M059J (cell line): ENCODE data around the gene ACTRT2. TPM values are rescaled to one million over a fixed set of nuclear protein-coding genes. Genes with fewer than 3 reads are reported as not detected.

ENCODE experiments used
- DNase-seq: peaks from one replicate; pipeline ENCODE4 v3.0.0-alpha.2; 2012; ENCODE audit warnings: low read depth
- total RNA-seq: library from RNA; depleted of rRNA; stranded (reverse); fragments of >200 nt; shearing (Covaris generic); gene quantifications from 2 replicates; pipeline ENCODE4 v1.2.3, GENCODE V29; 2014

The ACTRT2 gene
- total RNA-seq, 1 experiment from 2014 or later: not detected

- no peak for DNase-seq
These were observed 11.9 kb downstream of the ACTRT2 start for GRCh38 chr1:3033040-3033789.

DNA sequence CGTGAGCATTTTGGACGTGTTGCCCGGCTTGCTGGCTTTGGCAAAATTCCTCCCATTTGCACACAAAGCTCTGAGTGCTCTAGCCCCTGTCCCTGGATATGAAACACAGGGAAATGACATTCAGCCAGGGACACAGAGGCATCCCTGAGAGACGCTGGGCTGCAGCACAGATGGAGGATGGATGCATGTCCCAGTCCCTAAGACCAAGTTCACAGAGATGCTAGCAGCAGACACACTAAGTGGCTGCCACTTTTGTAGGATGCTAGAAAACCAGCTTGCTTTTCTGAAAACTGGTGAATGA is 12.5 kb downstream of the ACTRT2 start:
- DNase-seq: no peak

- no peak for DNase-seq
These were observed 12.9 kb downstream of the ACTRT2 start for GRCh38 chr1:3034162-3034561.

GRCh38 chr1:3034728-3035562 is 13.7 kb downstream of the ACTRT2 start:
- DNase-seq: no peak

GRCh38 chr1:3035563-3036446 is 14.5 kb downstream of the ACTRT2 start:
- DNase-seq: no peak

- no peak for DNase-seq
These were observed 15.4 kb downstream of the ACTRT2 start for GRCh38 chr1:3036447-3037280.

- no peak for DNase-seq
These were observed 16.2 kb downstream of the ACTRT2 start for GRCh38 chr1:3037281-3038040.

- no peak for DNase-seq
These were observed 16.9 kb downstream of the ACTRT2 start for GRCh38 chr1:3038113-3038551.

DNA sequence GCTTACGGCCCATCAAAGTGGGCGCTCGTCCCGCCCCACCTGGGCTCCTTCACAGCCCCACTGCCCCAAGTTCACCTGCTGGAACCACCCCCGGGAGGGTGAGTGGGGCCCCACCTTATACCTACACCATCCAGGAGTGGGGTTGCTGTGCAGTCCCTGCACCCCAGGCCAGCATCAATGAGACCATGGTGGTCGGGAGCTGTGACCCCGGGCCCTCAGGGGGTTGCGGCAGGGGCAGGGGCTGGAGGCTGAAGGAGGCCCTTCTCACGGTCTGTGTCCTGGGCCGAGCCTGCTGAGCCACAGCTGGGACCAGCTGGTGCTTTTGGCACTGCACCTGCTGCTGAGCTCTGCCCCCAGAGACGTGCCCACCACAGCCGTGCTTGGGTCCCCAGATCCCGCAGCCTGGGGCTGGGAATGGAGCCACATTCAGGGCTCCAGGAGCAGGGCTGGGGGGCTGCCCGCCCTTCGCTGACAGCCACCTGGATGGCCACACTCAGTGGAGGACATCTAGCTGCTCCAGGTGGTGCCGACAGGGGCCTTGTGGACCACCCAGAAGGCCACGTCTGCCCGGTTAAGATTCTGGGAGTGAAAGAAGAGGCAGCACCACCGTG is 17.4 kb downstream of the ACTRT2 start:
- DNase-seq: no peak

GRCh38 chr1:3040004-3040403 is 18.7 kb downstream of the ACTRT2 start:
- no peak for DNase-seq

DNA sequence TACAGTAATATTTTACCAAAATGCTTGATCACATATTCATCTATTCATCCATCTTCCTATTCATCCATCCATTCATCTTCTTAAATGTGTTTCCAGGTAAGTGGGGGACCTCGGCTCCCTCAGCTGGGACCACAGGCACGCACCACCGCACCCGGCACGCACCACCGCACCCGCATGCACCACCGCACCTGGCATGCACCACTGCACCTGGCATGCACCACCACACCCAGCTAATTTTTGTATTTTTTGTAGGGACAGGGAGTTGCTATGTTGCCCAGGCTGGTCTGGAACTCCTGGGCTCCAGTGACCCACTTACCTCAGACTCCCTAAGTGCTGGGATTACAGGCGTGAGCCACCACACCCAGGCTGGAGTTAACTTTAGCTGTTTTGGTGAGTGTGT is 21.2 kb downstream of the ACTRT2 start:
- DNase-seq: no peak

DNA sequence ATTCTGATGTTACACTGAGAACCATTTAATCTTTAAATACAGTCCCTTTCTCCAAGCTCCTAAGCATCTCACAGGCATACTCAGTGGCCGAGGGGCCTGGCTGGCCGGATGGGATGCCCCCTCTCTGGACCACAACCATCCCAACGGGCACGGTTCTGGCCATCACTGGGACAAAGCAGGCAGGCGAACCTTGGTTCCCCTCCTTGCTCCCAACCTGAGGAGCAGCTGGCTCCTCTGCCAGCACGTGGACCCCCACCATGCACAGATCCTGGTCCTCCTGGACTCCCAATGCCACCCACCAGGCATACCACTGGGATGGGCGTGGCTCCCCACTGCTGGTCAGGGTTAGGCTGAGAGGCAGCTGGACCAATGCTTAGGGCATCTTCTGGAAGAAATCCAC is 27.9 kb downstream of the ACTRT2 start:
- DNase-seq: no peak

DNA sequence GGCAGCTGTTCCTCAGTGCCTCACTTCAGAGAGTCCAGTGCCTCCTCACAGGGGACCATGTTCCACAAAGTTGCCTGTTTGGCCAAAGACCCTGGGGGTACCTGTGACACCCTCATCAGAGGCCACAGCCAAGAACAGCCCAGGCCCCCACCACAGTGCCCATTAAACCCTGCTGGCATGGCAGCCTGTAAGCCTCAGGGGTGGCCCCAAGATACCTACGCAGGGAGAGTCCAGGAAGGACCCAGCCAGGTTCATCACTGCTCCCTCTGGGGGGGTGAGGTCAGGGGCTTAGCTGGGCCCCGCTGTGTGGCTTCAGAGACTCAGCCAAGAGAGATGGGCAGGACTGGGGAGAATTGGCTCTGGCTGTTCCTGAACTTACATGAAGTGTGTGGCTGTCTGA is 28.6 kb downstream of the ACTRT2 start:
- no peak for DNase-seq

DNA sequence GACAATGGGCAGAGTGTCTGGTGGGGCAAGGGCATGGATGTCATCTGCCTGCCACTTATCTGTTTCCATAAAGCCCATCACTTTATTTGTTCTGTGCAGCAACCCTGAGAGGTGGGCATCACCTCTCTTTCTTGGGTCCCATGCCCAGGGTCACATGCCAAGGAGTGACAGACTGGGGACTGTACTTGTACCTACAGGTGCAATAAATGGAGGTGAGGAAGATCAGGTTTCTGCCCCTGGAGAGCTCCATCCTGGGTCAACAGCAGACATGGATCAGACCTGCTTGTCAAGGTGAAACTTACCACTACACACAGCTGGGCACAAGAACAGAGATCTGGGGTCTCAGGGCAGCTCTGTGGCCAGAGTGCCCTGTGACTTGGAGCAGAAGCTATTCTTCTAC is 29.3 kb downstream of the ACTRT2 start:
- no peak for DNase-seq

DNA sequence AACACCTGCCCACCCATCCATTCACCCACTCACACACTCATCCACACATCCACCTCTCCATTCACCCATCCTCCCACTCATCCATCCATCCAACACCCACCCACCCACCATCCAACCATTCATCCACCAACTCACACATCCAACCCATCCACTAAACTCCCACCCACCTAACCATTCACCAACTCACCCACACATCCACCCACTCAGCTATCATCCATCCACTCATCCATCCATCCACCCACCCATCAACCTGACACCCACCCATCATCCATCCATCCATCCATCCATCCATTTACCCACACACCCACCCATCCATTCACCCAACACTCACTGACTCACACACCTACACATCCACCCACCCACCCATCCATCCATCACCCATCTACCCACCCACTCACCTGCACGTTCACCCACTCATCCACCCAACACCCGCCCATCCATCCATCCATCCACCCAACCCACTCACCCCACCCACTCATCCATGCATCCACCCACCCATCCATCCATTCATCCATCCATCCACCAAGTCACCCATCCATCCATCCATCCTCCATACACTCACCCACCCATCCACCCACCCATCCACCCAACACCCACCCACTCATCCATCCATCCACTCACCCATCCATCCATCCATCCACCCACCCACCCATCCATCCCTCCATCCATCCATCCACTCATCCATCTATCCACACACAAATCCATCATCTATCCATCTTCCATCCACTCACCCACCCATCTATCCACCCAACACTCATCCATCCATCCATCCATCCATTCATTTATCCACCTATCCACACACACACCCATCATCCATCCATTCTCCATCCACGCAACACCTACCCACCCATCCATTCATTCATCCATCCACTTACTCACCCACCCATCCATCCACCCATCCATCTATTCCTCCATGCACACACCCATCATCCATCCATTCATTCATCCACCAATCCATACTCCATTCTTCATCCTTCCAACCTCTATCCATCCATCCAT is 30.3 kb downstream of the ACTRT2 start:
- no peak for DNase-seq

GRCh38 chr1:3052501-3052900 is 31.2 kb downstream of the ACTRT2 start:
- DNase-seq: no peak

GRCh38 chr1:3053366-3053980 is 32.2 kb downstream of the ACTRT2 start:
- no peak for DNase-seq

- DNase-seq: no peak
These were observed 32.7 kb downstream of the ACTRT2 start for GRCh38 chr1:3053986-3054385.
